Inflammatory macrophage (primary cell): ENCODE results near the gene NRG3.
"Not testable (repeated sequence)": the region's sequence is repeated elsewhere in the genome, so short reads cannot be mapped to it uniquely, and the experiment has no call there.

Experiments used
- DNase-seq, 2 donors: peaks; one replicate each; pipeline ENCODE4 v3.0.0-alpha.2; 2020 to 2022

The NRG3 gene

DNA sequence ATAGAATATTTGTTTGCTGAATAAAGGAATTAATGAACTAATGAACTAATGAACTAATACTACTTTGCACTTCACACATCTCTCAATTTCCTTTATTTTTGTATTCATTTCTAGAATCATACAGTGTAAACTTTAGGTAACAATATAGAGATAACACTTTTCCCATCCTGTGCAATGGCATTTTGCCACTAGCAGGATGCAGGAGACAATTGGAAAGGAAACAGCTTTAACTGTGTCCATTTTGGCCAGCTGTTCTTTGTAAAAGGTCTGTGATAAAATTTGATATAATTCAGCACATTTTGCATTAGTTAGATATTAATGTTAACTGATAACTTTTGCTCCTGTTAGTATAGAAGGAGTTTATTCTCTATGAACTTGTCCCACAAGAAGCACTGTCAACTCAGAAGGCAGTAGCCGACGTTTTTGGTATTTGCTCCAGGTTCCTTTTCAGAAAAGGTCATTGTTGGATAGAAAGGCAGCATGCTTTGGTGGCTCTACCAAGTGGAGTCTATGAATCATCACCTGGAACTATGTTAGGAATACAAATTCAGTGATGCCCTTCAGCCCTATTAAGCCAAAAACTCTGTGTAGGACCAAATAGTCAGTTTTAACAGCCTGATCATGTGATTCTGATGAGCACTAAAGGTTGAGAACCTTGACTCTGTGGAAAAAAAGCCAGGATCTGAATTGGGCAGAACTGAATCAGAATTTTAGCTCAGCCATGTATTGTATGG lies 86.6 kb downstream of the NRG3 start:
- no peak for DNase-seq

DNA sequence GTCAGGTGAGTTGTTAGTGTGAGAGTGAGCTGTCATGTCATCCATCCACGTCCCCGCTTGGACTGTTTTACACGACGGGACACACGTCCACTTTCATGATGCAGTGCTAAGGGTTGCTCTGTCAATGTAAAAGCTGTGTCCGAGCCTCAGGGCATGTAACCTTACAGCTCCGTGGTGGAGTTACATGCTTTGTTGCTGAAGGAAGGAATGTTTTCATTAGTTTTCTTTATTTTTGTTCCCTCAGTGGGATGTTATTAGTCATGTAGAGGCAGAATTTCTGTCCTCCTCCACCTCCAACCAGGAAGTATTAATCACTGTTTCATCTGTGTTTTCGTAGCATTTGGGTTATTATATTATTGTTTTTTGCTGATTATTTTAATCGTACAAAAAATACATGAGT lies 88.6 kb downstream of the NRG3 start:
- DNase-seq: no peak

DNA sequence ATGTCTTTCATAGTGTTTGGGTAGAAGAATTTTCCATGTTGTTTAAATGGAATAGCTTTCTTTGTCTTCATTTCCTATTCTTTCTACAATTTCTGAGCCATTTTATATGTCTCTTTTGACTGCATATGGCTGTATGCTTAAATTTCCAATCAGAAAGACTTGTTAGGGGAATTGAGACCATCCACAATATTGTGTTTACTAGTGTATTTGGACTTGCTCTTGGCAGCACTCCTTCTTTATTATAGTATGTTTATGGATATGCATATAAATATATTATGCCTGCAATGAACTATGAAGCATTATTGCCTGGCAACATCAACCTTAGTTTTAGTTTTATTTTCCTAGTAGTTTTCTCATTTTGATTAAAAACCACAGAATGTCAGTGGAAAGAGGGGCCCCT lies 92.7 kb downstream of the NRG3 start:
- DNase-seq: no peak

DNA sequence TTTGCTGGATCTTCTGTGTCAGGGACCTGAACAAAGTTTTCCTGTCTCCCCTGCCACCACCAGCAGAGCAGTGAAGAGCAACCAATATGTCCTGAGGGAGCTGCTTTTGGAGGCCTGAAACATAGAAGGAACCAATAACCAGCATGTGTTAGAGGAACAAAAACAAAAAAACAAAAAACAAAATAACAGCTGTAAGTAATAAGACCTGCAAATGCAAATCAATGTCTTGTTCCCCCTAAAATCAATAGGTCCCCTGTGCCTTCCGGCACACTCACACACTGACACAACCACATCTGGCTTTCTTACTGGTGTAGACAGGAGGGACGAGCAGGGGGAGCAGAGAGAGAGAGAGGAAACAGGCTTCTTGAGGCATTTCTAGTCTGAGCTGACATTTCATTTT lies 94.1 kb downstream of the NRG3 start:
- no peak for DNase-seq

DNA sequence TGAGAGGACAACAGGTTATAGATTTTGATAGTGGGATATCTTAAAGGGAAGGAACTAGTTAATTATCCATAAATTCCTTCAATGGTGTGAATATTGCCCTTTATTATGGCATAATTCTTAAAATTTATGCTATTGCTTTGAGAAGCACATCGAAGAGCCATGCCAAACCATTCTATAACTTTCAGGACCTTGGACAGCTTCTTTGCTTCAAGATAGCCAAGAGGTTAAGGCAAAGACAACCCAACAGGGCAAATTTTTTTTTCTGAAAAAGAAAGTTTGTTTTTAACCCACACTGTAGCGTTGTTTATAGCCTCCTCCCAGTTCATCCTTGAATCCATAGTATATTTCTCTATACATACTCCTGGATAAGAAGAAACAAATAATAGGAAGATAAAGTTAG lies 103.2 kb downstream of the NRG3 start:
- no peak for DNase-seq

- no peak for DNase-seq
Measured at GRCh38 chr10:81981724-81982123, 106.7 kb downstream of the NRG3 start.

- DNase-seq: no peak
Measured at GRCh38 chr10:81984428-81984827, 109.4 kb downstream of the NRG3 start.

- DNase-seq: no peak
Measured at GRCh38 chr10:81995254-81995653, 120.3 kb downstream of the NRG3 start.

DNA sequence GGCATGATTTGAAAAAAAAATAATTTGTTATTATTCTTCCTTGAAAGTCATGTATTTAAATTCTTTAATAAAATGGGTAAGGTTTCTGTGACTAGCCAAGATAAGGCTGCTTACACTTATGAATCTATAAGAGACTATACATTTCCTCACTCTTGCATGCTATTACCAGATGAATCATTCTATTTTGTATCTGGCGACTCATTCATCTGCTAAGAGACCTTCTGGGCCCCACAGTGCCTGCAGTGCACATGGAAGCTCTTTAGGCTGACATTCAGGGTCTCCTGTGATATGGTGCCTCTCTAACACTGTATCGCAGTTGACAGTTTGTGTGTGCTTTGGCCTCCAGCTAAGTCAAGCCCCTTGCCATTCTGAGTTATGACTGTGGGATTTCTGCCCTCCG lies 121.9 kb downstream of the NRG3 start:
- DNase-seq: no peak

GRCh38 chr10:82020999-82021398 lies 146.0 kb downstream of the NRG3 start:
- DNase-seq: no peak

DNA sequence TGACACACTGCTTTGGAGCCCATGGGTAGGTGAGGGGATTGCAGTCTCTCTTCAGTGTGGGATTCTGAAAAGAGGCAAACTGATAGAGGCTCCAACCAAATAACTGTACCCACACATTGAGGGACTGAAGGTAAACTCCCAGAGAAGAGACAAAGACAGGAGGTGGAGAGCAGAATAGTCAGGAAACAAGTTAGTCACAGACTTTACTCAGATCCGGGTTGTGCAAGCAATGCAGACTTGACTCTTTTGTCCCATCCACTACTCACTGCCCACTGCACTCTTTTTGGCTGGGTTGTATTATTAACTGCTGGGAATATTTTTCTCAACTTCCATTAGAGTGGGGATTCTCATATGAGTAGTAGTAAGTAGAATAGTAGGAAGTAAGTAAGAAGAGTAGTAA lies 152.7 kb downstream of the NRG3 start:
- DNase-seq: no peak

DNA sequence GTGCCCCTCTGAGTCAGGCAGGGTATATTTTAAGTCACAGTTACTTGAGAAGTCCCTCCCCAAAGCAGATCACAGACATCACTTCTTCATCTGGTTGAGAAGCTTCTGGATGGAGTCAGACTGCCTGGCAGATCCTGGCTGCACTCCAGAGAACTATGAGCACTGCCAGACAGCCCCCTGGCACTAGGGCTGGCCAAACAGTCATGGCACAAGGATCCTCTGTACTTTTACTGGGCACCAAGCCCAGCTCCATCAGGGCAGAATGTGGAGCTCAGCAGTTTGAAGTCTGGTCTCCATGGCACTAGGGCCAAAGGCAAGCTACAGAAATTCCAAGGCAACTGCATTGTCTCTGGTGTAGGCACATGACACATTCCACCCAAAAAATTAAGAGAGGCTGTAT lies 162.1 kb downstream of the NRG3 start:
- no peak for DNase-seq

GRCh38 chr10:82038587-82038986 lies 163.6 kb downstream of the NRG3 start:
- DNase-seq: no peak

- no peak for DNase-seq
Measured at GRCh38 chr10:82040336-82040735, 165.3 kb downstream of the NRG3 start.

- DNase-seq: no peak
Measured at GRCh38 chr10:82041018-82041417, 166.0 kb downstream of the NRG3 start.

DNA sequence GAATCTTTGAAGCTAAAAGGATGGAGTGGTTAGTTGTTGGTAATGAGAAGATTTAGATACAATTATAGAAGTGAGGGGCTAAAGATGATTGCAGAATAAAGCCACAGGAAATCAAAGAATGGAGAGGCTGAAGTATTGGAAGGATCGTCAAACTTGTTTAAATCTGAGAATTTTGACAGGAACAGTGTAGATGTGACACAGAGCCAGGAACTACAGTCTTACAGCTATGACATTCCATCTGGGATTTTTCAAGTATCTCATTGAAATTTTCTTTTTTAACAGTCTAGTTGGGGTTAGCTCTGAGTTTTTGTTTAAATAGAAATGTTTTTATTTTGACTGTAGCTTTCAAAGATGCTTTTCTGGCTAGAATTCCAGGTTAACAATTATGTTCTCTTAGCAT lies 181.4 kb downstream of the NRG3 start:
- DNase-seq: no peak

GRCh38 chr10:82067192-82067591 lies 192.2 kb downstream of the NRG3 start:
- not testable (repeated sequence) for DNase-seq

GRCh38 chr10:82068501-82068900 lies 193.5 kb downstream of the NRG3 start:
- DNase-seq: no peak

GRCh38 chr10:82071231-82071630 lies 196.2 kb downstream of the NRG3 start:
- DNase-seq: no peak

- DNase-seq: no peak
Measured at GRCh38 chr10:82072124-82072523, 197.1 kb downstream of the NRG3 start.

DNA sequence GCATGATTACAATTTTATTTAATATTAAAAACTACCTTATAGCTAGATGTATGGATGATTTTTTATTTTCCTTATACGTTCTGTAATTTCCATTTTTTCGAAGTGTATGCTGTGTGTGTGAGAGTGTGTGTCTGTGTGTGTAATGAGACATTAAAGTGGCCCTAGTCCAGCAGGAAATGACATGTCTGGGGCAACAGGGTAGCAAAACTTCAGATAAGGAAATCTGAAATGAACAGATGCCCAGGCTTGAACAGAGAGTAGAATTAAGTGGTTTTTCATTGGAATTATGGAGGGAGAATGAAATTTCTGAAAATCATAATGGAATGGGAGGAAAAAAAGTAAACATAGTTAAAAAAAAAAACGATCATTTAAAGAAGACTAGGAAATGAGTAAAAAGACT lies 200.6 kb downstream of the NRG3 start:
- DNase-seq: no peak

DNA sequence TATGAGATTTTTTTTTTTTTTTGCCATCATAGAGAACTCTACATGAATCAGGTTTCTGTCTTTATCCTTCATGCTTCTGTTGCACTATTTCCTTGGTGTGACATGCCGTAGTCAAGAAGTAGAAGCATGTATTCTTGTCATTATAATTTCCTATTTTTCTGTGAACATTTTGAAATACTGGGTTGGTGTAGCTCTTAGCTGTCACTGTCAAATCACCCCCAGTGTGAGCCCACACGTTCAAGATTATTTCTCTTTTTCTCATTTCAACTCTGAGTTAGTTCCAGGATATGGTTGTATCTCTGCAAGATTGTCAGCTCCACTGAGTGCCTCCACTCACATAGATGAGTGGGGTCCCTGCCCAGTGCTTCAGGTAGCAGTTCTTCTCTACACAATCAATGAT lies 209.5 kb downstream of the NRG3 start:
- no peak for DNase-seq

- no peak for DNase-seq
Measured at GRCh38 chr10:82084904-82085303, 209.9 kb downstream of the NRG3 start.

GRCh38 chr10:82089327-82089726 lies 214.3 kb downstream of the NRG3 start:
- DNase-seq: no peak

DNA sequence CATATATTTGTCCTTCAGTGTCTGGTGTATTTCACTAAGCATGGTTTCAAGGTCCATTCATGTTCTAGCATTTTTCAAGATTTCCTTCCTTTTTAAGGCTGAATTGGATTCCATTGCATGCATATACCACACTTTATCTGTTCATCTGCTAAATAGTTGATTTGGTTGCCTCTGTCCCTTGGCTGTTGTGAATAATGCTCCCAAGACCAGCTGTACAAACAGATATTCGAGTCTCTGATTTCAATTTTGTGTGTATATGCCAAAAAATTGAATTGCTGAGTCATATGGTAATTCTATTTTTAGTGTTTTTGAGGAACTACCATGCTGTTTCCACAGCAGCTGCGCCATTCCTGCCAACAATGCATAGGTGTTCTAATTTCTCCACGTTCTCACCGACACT lies 216.4 kb downstream of the NRG3 start:
- DNase-seq: no peak
